Measurements from ENCODE around the gene IQSEC1.

GRCh38 chr3:12904951-12905315 is 168.3 kb downstream of the IQSEC1 start:
- no peak for TF ChIP-seq CHD1 (IDR thresholded peaks at IDR 0.05; ENCODE audit: low read depth, low read length)
- no peak for TF ChIP-seq CTCF (IDR thresholded peaks at IDR 0.05; ENCODE audit: control extremely low read depth in 1 of 3, insufficient read depth in 1 of 3, low read depth in 1 of 3, low read length in 3 of 3)
- TF ChIP-seq SP1 (IDR thresholded peaks at IDR 0.05; ENCODE audit: low read depth, low read length), result no peak
- no peak for TF ChIP-seq SIN3A (conservative IDR thresholded peaks at IDR 0.05 in 1 of 2, IDR thresholded peaks at IDR 0.05 in 1 of 2; ENCODE audit: low read depth in 1 of 2, low read length in 2 of 2)
- TF ChIP-seq SRF (IDR thresholded peaks at IDR 0.05; ENCODE audit: low read depth, low read length), result no peak
- TF ChIP-seq TCF12 (IDR thresholded peaks at IDR 0.05; ENCODE audit: low read depth, low read length), result no peak
- no peak for TF ChIP-seq CBX5 (IDR thresholded peaks at IDR 0.05; ENCODE audit: low read depth, low read length)
- no peak for TF ChIP-seq CHD2 (IDR thresholded peaks at IDR 0.05; ENCODE audit: low read length)
- no peak for TF ChIP-seq TAF1 (IDR thresholded peaks at IDR 0.05; ENCODE audit: low read depth, low read length)
- no peak for TF ChIP-seq ATF2 (IDR thresholded peaks at IDR 0.05; ENCODE audit: low read length)
- TF ChIP-seq RFX5 (IDR thresholded peaks at IDR 0.05; ENCODE audit: borderline replicate concordance, low read depth, low read length), result no peak
- no peak for TF ChIP-seq EP300 (IDR thresholded peaks at IDR 0.05; ENCODE audit: borderline replicate concordance in 1 of 2, low read depth in 2 of 2, low read length in 2 of 2)
- no peak for TF ChIP-seq GABPA (IDR thresholded peaks at IDR 0.05; ENCODE audit: borderline replicate concordance, insufficient read depth, low read length)
- TF ChIP-seq JUND (IDR thresholded peaks at IDR 0.05; ENCODE audit: low read length), result no peak
